ENCODE data around the gene TOM1L2.

TOM1L2 gene

GRCh38 chr17:17800504-17801021, 171.6 kb downstream of the TOM1L2 start:
- H3K9ac ChIP-seq (ENCODE audit: low read length) = no peak overlapping the region
- no peaks in the 10 kb centered on the region for H3K27me3 ChIP-seq (replicated peaks; ENCODE audit: control insufficient read depth, insufficient read depth, low read length)
- H3K36me3 ChIP-seq (ENCODE audit: control insufficient read depth, insufficient read depth, low read length, severe bottlenecking) = peaks cover 20% of the 10 kb centered on the region

GRCh38 chr17:17798573-17799255, 173.5 kb downstream of the TOM1L2 start:
- H3K9me3 ChIP-seq (ENCODE audit: control insufficient read depth, low read length) = no peaks in the 10 kb centered on the region
- H3K4me3 ChIP-seq (ENCODE audit: low read length) = no peak overlapping the region
- no peaks in the 10 kb centered on the region for H3K4me1 ChIP-seq (ENCODE audit: control insufficient read depth, insufficient read depth, low read length)
- H3K36me3 ChIP-seq (ENCODE audit: control insufficient read depth, insufficient read depth, low read length, severe bottlenecking) = peaks cover 21% of the 10 kb centered on the region
- no peaks in the 10 kb centered on the region for H3K27me3 ChIP-seq (replicated peaks; ENCODE audit: control insufficient read depth, insufficient read depth, low read length)
- DNase-seq (ENCODE audit: low read depth) = no peak
- H3K9ac ChIP-seq (ENCODE audit: low read length) = no peak overlapping the region

More at GRCh38 chr17:17800504-17801021, 171.6 kb downstream of the TOM1L2 start:
- no peaks in the 10 kb centered on the region for H3K9me3 ChIP-seq (ENCODE audit: control insufficient read depth, low read length)
- no peak overlapping the region for H3K4me3 ChIP-seq (ENCODE audit: low read length)
- no peak for DNase-seq (ENCODE audit: low read depth)
- no peaks in the 10 kb centered on the region for H3K4me1 ChIP-seq (ENCODE audit: control insufficient read depth, insufficient read depth, low read length)

GRCh38 chr17:17798010-17798556, 174.1 kb downstream of the TOM1L2 start:
- Histone ChIP-seq H3K36me3 (ENCODE audit: control insufficient read depth, insufficient read depth, low read length, severe bottlenecking) (peaks cover 22% of the 10 kb centered on the region), H3K9me3 (ENCODE audit: control insufficient read depth, low read length) (no peaks in the 10 kb centered on the region), H3K9ac (ENCODE audit: low read length) (no peak overlapping the region), H3K4me3 (ENCODE audit: low read length) (no peak overlapping the region), H3K4me1 (ENCODE audit: control insufficient read depth, insufficient read depth, low read length) (no peaks in the 10 kb centered on the region), H3K27me3 (replicated peaks; ENCODE audit: control insufficient read depth, insufficient read depth, low read length) (no peaks in the 10 kb centered on the region)
- no peak for DNase-seq (ENCODE audit: low read depth)

- peaks cover 22% of the 10 kb centered on the region for H3K36me3 ChIP-seq (ENCODE audit: control insufficient read depth, insufficient read depth, low read length, severe bottlenecking)
- H3K27me3 ChIP-seq (replicated peaks; ENCODE audit: control insufficient read depth, insufficient read depth, low read length) = no peaks in the 10 kb centered on the region
- no peaks in the 10 kb centered on the region for H3K4me1 ChIP-seq (ENCODE audit: control insufficient read depth, insufficient read depth, low read length)
- no peak overlapping the region for H3K9ac ChIP-seq (ENCODE audit: low read length)
- H3K4me3 ChIP-seq (ENCODE audit: low read length) = no peak overlapping the region
- DNase-seq (ENCODE audit: low read depth) = no peak
- no peaks in the 10 kb centered on the region for H3K9me3 ChIP-seq (ENCODE audit: control insufficient read depth, low read length)
Measured at GRCh38 chr17:17797119-17797809, 174.9 kb downstream of the TOM1L2 start.

- Histone ChIP-seq H3K36me3 (ENCODE audit: control insufficient read depth, insufficient read depth, low read length, severe bottlenecking) (peaks cover 22% of the 10 kb centered on the region), H3K4me3 (ENCODE audit: low read length) (no peak overlapping the region), H3K9ac (ENCODE audit: low read length) (no peak overlapping the region), H3K9me3 (ENCODE audit: control insufficient read depth, low read length) (no peaks in the 10 kb centered on the region), H3K4me1 (ENCODE audit: control insufficient read depth, insufficient read depth, low read length) (no peaks in the 10 kb centered on the region), H3K27me3 (replicated peaks; ENCODE audit: control insufficient read depth, insufficient read depth, low read length) (no peaks in the 10 kb centered on the region)
- DNase-seq (ENCODE audit: low read depth) = no peak
Measured at GRCh38 chr17:17796787-17797061, 175.5 kb downstream of the TOM1L2 start.

- Histone ChIP-seq H3K4me3 (ENCODE audit: low read length) (no peak overlapping the region), H3K36me3 (ENCODE audit: control insufficient read depth, insufficient read depth, low read length, severe bottlenecking) (peaks cover 19% of the 10 kb centered on the region), H3K4me1 (ENCODE audit: control insufficient read depth, insufficient read depth, low read length) (no peaks in the 10 kb centered on the region), H3K27me3 (replicated peaks; ENCODE audit: control insufficient read depth, insufficient read depth, low read length) (no peaks in the 10 kb centered on the region), H3K9ac (ENCODE audit: low read length) (no peak overlapping the region), H3K9me3 (ENCODE audit: control insufficient read depth, low read length) (no peaks in the 10 kb centered on the region)
- no peak for DNase-seq (ENCODE audit: low read depth)
Measured at GRCh38 chr17:17795946-17796786, 176.0 kb downstream of the TOM1L2 start.

- no peak for DNase-seq (ENCODE audit: low read depth)
- no peaks in the 10 kb centered on the region for H3K27me3 ChIP-seq (replicated peaks; ENCODE audit: control insufficient read depth, insufficient read depth, low read length)
- H3K9me3 ChIP-seq (ENCODE audit: control insufficient read depth, low read length) = no peaks in the 10 kb centered on the region
- H3K4me3 ChIP-seq (ENCODE audit: low read length) = no peak overlapping the region
- peaks cover 19% of the 10 kb centered on the region for H3K36me3 ChIP-seq (ENCODE audit: control insufficient read depth, insufficient read depth, low read length, severe bottlenecking)
- no peak overlapping the region for H3K9ac ChIP-seq (ENCODE audit: low read length)
- no peaks in the 10 kb centered on the region for H3K4me1 ChIP-seq (ENCODE audit: control insufficient read depth, insufficient read depth, low read length)
Measured at GRCh38 chr17:17795296-17795695, 176.9 kb downstream of the TOM1L2 start.

GRCh38 chr17:17794382-17794781, 177.8 kb downstream of the TOM1L2 start:
- Histone ChIP-seq H3K9ac (ENCODE audit: low read length) (no peak overlapping the region), H3K9me3 (ENCODE audit: control insufficient read depth, low read length) (no peaks in the 10 kb centered on the region), H3K27me3 (replicated peaks; ENCODE audit: control insufficient read depth, insufficient read depth, low read length) (no peaks in the 10 kb centered on the region), H3K4me1 (ENCODE audit: control insufficient read depth, insufficient read depth, low read length) (no peaks in the 10 kb centered on the region), H3K4me3 (ENCODE audit: low read length) (no peak overlapping the region), H3K36me3 (ENCODE audit: control insufficient read depth, insufficient read depth, low read length, severe bottlenecking) (peaks cover 19% of the 10 kb centered on the region)
- DNase-seq (ENCODE audit: low read depth) = no peak

All from adipocyte (in vitro differentiated cells).